CD14-positive monocyte (primary cell): ENCODE results near the gene ZNF774. TPM values are rescaled to one million over a fixed set of nuclear protein-coding genes. Genes with fewer than 3 reads are reported as not detected.

Experiments used
- DNase-seq, 3 donors: peaks; one replicate each; pipeline ENCODE4 v3.0.0-alpha.2; 2011 to 2022
- H2AFZ ChIP-seq: 2 replicates; pipeline ENCODE4 v1.6.0; 2012; ENCODE audit warnings: mild to moderate bottlenecking, low read depth, low read length, inconsistent platforms; ENCODE audit not compliant: insufficient read depth, poor library complexity, severe bottlenecking
- H3K27ac ChIP-seq, 2 donors: 1 replicate in 1 of 2; 2 replicates in 1 of 2; pipeline ENCODE4 v1.5.1; 2012 to 2013; ENCODE audit warnings: low read length in 2 of 2, control low read depth in 1 of 2, inconsistent platforms in 1 of 2, low read depth in 1 of 2, mild to moderate bottlenecking in 1 of 2
- H3K27me3 ChIP-seq, 2 donors: one replicate each; pipeline versions ENCODE4 v1.6.0 to v1.6.1; 2011 to 2013; ENCODE audit warnings: low read length in 2 of 2; ENCODE audit not compliant: control insufficient read depth in 2 of 2, insufficient read depth in 2 of 2
- H3K36me3 ChIP-seq, 2 donors: replicated peaks in 1 of 2; 1 replicate in 1 of 2; 2 replicates in 1 of 2; pipeline versions ENCODE4 v1.5.1 to v1.6.1; 2012 to 2013; ENCODE audit warnings: low read length in 2 of 2, control low read depth in 1 of 2, inconsistent platforms in 1 of 2, mild to moderate bottlenecking in 1 of 2; ENCODE audit not compliant: insufficient read depth in 2 of 2, control insufficient read depth in 1 of 2
- H3K4me1 ChIP-seq, 2 donors: 1 replicate in 1 of 2; 2 replicates in 1 of 2; pipeline versions ENCODE4 v1.5.1 to v1.6.1; 2012 to 2013; ENCODE audit warnings: low read length in 2 of 2, control low read depth in 1 of 2, inconsistent platforms in 1 of 2, mild to moderate bottlenecking in 1 of 2, moderate library complexity in 1 of 2; ENCODE audit not compliant: insufficient read depth in 2 of 2, control insufficient read depth in 1 of 2
- H3K4me2 ChIP-seq: replicated peaks from 2 replicates; pipeline ENCODE3; 2012; ENCODE audit warnings: low read length, moderate library complexity, mild to moderate bottlenecking; ENCODE audit not compliant: poor library complexity, severe bottlenecking; ENCODE audit errors: extremely low read depth
- H3K4me3 ChIP-seq, 3 experiments: fragments of 200-600 bp in 1 of 3; sonication (generic) in 1 of 3; replicated peaks in 1 of 3; 1 replicate in 2 of 3; 2 replicates in 1 of 3; pipeline ENCODE4 v1.5.1; 2011 to 2013; ENCODE audit warnings: low read length in 3 of 3, mild to moderate bottlenecking in 3 of 3, control low read depth in 2 of 3, low read depth in 2 of 3, inconsistent platforms in 1 of 3, moderate library complexity in 1 of 3
- H3K79me2 ChIP-seq: 2 replicates; pipeline ENCODE4 v1.6.0; 2012; ENCODE audit warnings: mild to moderate bottlenecking, control low read depth, inconsistent platforms, low read length, moderate library complexity; ENCODE audit not compliant: insufficient read depth
- H3K9ac ChIP-seq: 2 replicates; pipeline ENCODE4 v1.6.0; 2017; ENCODE audit warnings: low read length, mild to moderate bottlenecking; ENCODE audit not compliant: insufficient read depth, poor library complexity, severe bottlenecking
- H3K9me3 ChIP-seq, 2 donors: replicated peaks in 1 of 2; 1 replicate in 1 of 2; 2 replicates in 1 of 2; pipeline versions ENCODE4 v1.5.1 to v1.6.1; 2012 to 2013; ENCODE audit warnings: low read length in 2 of 2, control low read depth in 1 of 2; ENCODE audit not compliant: control insufficient read depth in 1 of 2, insufficient read depth in 1 of 2
- H4K20me1 ChIP-seq: 2 replicates; pipeline ENCODE4 v1.6.0; 2012; ENCODE audit warnings: mild to moderate bottlenecking, low read length, control low read depth, moderate library complexity; ENCODE audit not compliant: insufficient read depth
- H3K27ac Mint-ChIP-seq, 7 donors: one replicate each; pipeline ENCODE4 v1.8.0; 2020; ENCODE audit warnings: mild to moderate bottlenecking in 7 of 7, mixed read lengths in 7 of 7, moderate library complexity in 6 of 7, inconsistent platforms in 2 of 7
- H3K27me3 Mint-ChIP-seq, 3 donors: one replicate each; pipeline ENCODE4 v1.8.0; 2021 to 2022; ENCODE audit warnings: low read depth in 3 of 3, mild to moderate bottlenecking in 3 of 3, mixed read lengths in 3 of 3, moderate library complexity in 3 of 3, inconsistent platforms in 1 of 3
- H3K36me3 Mint-ChIP-seq, 2 donors: one replicate each; pipeline ENCODE4 v1.8.0; 2020; ENCODE audit warnings: mixed read lengths in 2 of 2, inconsistent platforms in 1 of 2, mild to moderate bottlenecking in 1 of 2
- H3K4me1 Mint-ChIP-seq: one replicate; pipeline ENCODE4 v1.8.0; 2020; ENCODE audit warnings: mild to moderate bottlenecking, mixed read lengths
- H3K4me3 Mint-ChIP-seq, 2 donors: one replicate each; pipeline ENCODE4 v1.8.0; 2020; ENCODE audit warnings: mild to moderate bottlenecking in 2 of 2, mixed read lengths in 2 of 2, moderate library complexity in 1 of 2
- H3K9me3 Mint-ChIP-seq, 7 donors: one replicate each; pipeline ENCODE4 v1.8.0; 2020 to 2022; ENCODE audit warnings: mixed read lengths in 7 of 7, mild to moderate bottlenecking in 6 of 7, moderate library complexity in 6 of 7, inconsistent platforms in 2 of 7
- CTCF ChIP-seq: fragments of 200-600 bp; IDR thresholded peaks from one replicate; pipeline ENCODE4 v1.8.0; 2022; ENCODE audit warnings: antibody characterized with exemption, mild to moderate bottlenecking
- WGBS: methylation state at CpG from one replicate; pipeline ENCODE4 v1.1.5; 2013; ENCODE audit warnings: missing lambda C conversion rate; ENCODE audit not compliant: insufficient coverage; 5-methylcytosine and 5-hydroxymethylcytosine counted together
- intact Hi-C, 2 donors: fragments of 100-400 bp; cut with micrococcal nuclease; formaldehyde crosslinking; loops; one replicate each; pipeline versions ENCODE4 v1.15.0 to v1.15.1; 2023
- polyA plus RNA-seq, 3 donors: library from polyadenylated mRNA; depleted of rRNA in 1 of 3; unstranded in 2 of 3; stranded (reverse) in 1 of 3; fragments of 300-500 nt in 2 of 3; fragments of >200 nt in 1 of 3; fragmentation: Illumina TruSeq in 2 of 3; gene quantifications; 1 replicate in 2 of 3; 2 replicates in 1 of 3; pipeline ENCODE4 v1.2.3, GENCODE V29; 2012 to 2021

ZNF774 gene
- polyA plus RNA-seq, 3 donors = 0.12 to 0.23 TPM; not detected in 1

- H3K27ac Mint-ChIP-seq = no peak overlapping the region
Measured at GRCh38 chr15:90307661-90308060, 44.4 kb upstream of the ZNF774 start.

GRCh38 chr15:90309020-90309419 is 43.1 kb upstream of the ZNF774 start:
- Histone ChIP-seq H2AFZ (no peak overlapping the region), H3K9me3 (no peaks in the 10 kb centered on the region), H4K20me1 (no peaks in the 10 kb centered on the region), H3K4me2 (no peak overlapping the region), H3K9ac (no peak overlapping the region), H3K79me2 (no peaks in the 10 kb centered on the region), H3K4me3 (no peak overlapping the region), H3K36me3 (no peaks in the 10 kb centered on the region), H3K4me1 (peaks cover 21 to 27% of the 10 kb centered on the region in 2 donors), H3K27ac (no peak overlapping the region), H3K27me3 (no peaks in the 10 kb centered on the region)
- intact Hi-C loops = no loop called here
- Mint-ChIP-seq H3K4me1 (peaks cover 27% of the 10 kb centered on the region), H3K27ac (no peak overlapping the region), H3K36me3 (no peaks in the 10 kb centered on the region), H3K9me3 (no peaks in the 10 kb centered on the region), H3K27me3 (peaks cover 0 to 4% (median 3%) of the 10 kb centered on the region in 3 donors), H3K4me3 (no peak overlapping the region)
- WGBS = 100% methylated on average over 4 of the region's 4 CpGs
- TF ChIP-seq CTCF = no peak
- no peak for DNase-seq

More at GRCh38 chr15:90307661-90308060, 44.4 kb upstream of the ZNF774 start:
- DNase-seq = no peak
- Histone ChIP-seq H3K9me3 (no peaks in the 10 kb centered on the region), H3K9ac (no peak overlapping the region), H3K27me3 (no peaks in the 10 kb centered on the region), H3K36me3 (no peaks in the 10 kb centered on the region), H4K20me1 (no peaks in the 10 kb centered on the region), H3K79me2 (no peaks in the 10 kb centered on the region), H3K4me2 (no peak overlapping the region), H3K4me1 (peaks cover 21 to 27% of the 10 kb centered on the region in 2 donors), H3K4me3 (no peak overlapping the region), H3K27ac (no peak overlapping the region), H2AFZ (no peak overlapping the region)
- TF ChIP-seq CTCF = no peak
- intact Hi-C loops = no loop called here
- Mint-ChIP-seq H3K27me3 (peaks cover 0 to 3% (median 2%) of the 10 kb centered on the region in 3 donors), H3K4me3 (no peak overlapping the region), H3K36me3 (no peaks in the 10 kb centered on the region), H3K4me1 (peaks cover 27% of the 10 kb centered on the region), H3K9me3 (no peaks in the 10 kb centered on the region)
- 100% methylated on average over 1 of the region's 2 CpGs for WGBS
